ENCODE results near the gene DLGAP1.

- TF ChIP-seq EZH2phosphoT487 (IDR thresholded peaks at IDR 0.05; ENCODE audit: insufficient read depth, low read depth) (no peak), EZH2 (IDR thresholded peaks at IDR 0.05; ENCODE audit: insufficient read depth, poor library complexity, severe bottlenecking) (no peak)
Observed at GRCh38 chr18:3554811-3555427, 900.2 kb downstream of the DLGAP1 start.
